ENCODE measurements around the gene PLEKHH2.

PLEKHH2 gene

DNA sequence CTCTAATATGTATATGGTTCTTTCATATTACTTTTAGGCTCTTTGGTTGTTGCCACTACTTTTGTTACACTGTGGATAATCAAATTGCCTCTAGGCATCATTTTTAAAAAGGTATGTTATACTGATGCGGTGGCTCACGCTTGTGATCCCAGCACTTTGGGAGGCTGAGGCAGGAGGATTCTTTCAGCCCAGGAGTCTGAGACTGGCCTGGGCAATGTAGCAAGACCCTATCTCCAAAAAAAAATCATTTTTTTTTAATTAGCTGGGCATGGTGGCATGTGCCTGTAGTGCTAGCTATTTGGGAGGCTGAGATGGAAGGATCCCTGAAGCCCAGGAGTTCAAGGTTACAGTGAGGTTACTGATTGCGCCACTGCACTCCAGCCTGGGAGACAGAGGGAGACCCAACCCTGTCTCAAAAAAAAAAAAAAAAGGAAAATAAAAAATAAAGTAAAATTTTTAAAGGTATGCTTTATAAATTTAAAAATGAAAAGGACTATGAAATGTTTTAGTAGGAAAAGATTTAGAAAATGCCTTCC is 88.7 kb downstream of the PLEKHH2 start:
- TF ChIP-seq GATA3 (IDR thresholded peaks at IDR 0.05; ENCODE audit: low read depth, low read length): no peak
- no peak for TF ChIP-seq GATA2 (IDR thresholded peaks at IDR 0.05; ENCODE audit: low read depth, low read length)

DNA sequence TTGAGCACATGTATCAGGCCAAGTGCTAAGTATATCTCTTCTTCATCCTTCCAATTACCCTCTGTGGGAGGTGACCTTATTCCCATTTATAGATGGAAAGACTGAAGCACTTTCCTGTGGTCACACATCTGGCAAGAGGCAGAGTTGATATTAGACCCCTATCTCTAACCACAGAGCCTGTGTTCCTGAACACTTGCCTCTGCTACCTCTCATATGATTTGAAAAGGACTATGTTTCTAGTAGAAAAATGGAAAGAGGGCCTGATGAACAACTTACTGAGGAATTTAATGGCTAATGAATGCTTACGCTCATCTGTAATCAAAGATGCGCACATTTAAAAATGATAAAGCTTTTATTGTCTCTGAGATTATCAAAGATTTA is 90.6 kb downstream of the PLEKHH2 start:
- TF ChIP-seq GATA3 (IDR thresholded peaks at IDR 0.05; ENCODE audit: low read depth, low read length) (no peak), GATA2 (IDR thresholded peaks at IDR 0.05; ENCODE audit: low read depth, low read length) (no peak)

DNA sequence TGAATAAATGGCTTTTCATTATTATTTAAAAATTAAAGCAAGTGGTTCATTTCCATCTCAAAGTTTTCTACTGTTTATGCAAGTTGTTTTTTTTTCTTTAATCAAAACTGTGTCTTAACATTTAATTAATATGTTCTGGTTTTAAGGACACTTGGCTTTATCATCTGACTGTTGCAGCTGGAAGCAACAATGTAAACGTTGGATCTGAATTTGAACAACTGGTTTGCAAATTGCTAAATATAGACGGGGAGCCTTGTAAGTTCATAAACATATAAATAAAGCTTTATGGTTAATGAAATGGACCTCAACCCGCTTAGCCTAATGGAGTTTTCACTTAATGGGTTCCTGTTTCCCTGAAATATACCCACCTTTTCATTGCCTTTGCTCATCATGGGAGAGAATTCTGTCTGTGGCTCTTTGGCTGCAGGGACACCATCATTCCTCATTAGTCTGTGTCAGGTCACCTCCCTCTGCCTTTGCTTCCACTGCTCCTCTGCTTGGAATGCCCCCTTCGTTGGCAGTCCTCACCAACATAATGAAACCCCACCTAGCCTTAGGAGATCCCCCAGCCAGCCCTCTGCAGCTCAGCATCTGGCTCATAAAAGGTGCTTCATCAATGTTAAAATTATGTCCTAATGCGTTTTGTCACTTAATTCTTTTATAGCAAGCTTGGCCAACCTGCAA is 92.6 kb downstream of the PLEKHH2 start:
- no peak for TF ChIP-seq GATA3 (IDR thresholded peaks at IDR 0.05; ENCODE audit: low read depth, low read length)
- TF ChIP-seq GATA2 (IDR thresholded peaks at IDR 0.05; ENCODE audit: low read depth, low read length): no peak

DNA sequence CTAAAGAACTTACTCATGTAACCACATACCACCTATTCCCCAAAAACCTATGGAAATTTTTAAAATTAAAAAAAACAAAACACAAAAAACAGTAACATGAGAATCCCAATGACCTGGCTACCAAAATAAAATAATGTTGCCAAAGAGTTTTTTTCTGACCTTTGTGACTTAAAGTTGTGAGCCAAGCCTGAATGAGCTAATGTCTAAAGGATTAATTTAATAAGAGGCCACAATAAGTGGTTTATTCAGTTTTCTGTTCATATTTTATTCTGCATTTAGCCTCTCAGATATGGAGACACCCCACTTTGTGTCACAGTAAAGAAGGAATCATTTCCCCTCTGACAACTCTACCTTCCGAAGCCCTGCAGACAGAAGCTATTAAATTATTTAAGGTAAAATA is 94.2 kb downstream of the PLEKHH2 start:
- no peak for TF ChIP-seq GATA2 (IDR thresholded peaks at IDR 0.05; ENCODE audit: low read depth, low read length)
- TF ChIP-seq GATA3 (IDR thresholded peaks at IDR 0.05; ENCODE audit: low read depth, low read length): no peak

DNA sequence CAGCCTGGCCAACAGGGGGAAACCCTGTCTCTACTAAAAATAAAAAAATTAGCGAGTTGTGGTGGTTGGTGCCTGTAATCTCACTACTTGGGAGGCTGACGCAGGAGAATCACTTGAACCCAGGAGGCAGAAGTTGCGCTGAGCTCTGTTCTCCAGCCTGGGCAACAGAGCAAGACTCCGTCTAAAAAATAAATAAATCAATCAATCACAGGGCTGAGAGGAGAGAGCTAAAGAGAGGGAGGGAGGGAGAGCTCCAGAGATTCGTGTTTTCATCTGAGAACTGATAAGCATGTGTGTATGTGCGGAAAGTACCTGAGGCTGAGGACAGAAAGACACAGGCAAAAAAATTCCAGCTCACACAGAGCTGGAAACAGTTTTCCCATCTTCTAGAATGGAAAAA is 99.6 kb downstream of the PLEKHH2 start:
- TF ChIP-seq GATA3 (IDR thresholded peaks at IDR 0.05; ENCODE audit: low read depth, low read length) (no peak), GATA2 (IDR thresholded peaks at IDR 0.05; ENCODE audit: low read depth, low read length) (no peak)

DNA sequence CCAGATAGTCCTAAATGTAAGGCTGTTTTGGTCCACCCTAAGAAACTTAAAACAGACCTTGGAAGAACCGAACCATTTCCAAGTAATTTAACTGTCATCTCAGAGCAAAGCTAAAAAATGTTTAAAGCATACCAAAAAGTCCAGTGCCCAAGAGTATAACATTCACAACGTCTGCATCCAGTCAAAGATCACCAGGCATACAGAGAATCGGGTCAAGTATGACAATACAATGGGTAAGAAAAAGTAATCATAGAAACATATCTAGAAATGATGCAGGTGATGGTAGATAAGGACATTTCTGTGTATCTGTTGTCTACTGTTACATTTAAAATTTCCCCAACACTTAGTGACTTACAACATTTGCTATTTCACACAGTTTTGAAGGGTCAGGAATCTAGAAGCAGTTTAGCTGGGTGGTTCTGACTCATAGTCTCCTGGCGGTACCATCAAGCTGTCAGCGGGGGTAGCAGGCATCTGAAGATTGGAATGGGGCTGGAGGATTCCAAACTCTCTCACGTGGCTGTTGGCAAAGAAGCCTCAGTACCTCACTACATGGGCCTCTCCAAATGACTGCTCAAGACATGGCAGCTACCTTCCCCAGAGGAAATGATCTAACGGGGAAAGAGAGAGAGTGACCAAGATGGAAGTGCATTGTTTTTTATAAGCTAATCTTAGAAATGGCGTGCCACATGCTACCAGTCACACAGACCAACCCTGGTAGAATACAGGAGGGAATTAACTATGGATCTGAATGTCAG is 100.2 kb downstream of the PLEKHH2 start:
- TF ChIP-seq GATA3 (IDR thresholded peaks at IDR 0.05; ENCODE audit: low read depth, low read length): no peak
- no peak for TF ChIP-seq GATA2 (IDR thresholded peaks at IDR 0.05; ENCODE audit: low read depth, low read length)

DNA sequence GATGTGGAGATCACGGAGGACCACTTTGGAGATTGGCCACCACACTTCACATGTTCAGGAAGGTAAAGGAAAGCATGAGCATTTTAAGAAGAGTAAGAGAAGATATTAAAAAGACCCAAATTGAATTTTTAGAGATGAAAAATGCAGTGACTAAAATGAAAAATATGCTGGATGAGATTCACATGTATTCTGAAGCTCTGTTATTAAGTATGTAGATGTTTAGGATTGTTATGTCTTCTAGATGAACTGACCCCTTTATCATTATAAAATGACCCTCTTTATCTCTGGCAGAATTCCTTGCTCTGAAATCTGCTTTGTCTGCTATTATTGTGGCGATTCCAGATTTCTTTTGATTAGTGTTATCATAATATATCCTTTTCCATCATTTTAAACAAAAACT is 100.8 kb downstream of the PLEKHH2 start:
- no peak for TF ChIP-seq GATA3 (IDR thresholded peaks at IDR 0.05; ENCODE audit: low read depth, low read length)
- no peak for TF ChIP-seq GATA2 (IDR thresholded peaks at IDR 0.05; ENCODE audit: low read depth, low read length)

DNA sequence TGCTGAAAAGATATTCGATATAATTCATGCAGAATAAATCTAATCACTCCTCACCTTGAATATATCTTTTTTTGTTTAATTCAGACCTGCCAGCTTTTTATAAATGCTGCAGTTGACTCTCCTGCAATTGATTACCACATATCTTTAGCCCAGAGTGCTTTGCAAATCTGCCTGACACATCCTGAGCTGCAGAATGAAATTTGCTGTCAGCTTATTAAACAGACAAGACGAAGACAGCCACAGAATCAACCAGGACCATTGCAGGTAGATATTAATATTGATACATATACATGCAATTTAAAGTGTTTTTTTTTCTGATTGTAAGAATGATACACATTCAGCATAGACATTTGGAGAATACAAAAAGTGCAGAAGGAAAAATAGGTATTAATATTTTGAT is 101.2 kb downstream of the PLEKHH2 start:
- TF ChIP-seq GATA2 (IDR thresholded peaks at IDR 0.05; ENCODE audit: low read depth, low read length) (no peak), GATA3 (IDR thresholded peaks at IDR 0.05; ENCODE audit: low read depth, low read length) (no peak)

DNA sequence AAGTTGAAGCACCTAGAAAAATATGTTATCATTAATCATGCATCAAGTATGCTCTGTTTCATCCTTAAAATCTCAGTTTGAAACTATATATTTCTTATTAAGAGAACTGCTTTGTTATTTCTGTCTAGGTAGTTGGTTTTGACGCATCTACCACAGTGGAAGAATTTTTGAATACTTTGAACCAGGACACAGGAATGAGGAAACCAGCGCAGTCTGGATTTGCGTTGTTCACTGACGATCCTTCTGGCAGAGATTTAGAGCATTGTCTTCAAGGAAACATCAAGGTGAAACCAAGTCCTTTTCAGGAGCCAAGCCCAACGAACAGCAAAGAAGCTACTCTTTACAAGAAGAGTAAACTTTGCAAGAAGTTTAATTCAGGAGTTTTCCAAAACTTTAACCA is 106.6 kb downstream of the PLEKHH2 start:
- TF ChIP-seq GATA3 (IDR thresholded peaks at IDR 0.05; ENCODE audit: low read depth, low read length) (no peak), GATA2 (IDR thresholded peaks at IDR 0.05; ENCODE audit: low read depth, low read length) (no peak)

DNA sequence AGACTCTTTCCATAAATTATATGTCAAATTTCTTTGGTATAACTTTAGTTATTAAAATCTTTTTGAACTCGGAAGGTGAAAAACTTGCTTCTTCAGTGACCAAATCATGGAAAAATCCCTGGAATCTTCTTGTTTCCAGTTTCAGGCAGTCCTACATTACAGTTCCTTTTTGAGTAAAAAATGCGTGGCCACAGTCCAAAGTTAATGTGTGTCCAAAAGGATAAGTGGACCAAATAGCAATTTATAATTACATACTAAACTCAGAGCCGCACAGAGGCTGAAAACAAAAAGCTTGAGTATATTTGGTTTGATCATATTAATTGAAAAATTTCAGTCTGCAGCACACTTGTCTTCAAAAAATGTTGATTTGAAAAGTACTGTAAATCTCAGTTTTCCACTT is 108.4 kb downstream of the PLEKHH2 start:
- TF ChIP-seq GATA2 (IDR thresholded peaks at IDR 0.05; ENCODE audit: low read depth, low read length) (no peak), GATA3 (IDR thresholded peaks at IDR 0.05; ENCODE audit: low read depth, low read length) (no peak)

DNA sequence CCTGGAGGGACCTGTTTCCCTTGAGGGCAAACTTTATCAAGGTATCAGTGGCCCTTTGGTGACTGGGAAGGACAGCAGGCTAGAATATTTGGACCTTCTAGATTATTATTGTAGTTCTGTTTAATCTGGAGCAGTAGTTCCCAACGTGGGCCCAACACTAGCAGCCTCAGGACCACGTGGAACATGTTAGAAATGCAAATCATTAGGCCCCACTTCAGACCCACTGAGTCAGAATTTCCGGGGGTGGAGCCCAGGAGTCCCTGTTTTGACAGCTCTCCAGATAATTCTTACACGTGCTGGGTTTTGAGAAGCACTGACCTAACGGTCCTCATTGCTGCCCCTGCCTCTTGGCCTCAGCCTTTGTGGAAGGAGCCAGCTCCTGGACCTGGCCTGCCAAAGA is 111.3 kb downstream of the PLEKHH2 start:
- TF ChIP-seq GATA3 (IDR thresholded peaks at IDR 0.05; ENCODE audit: low read depth, low read length): no peak
- TF ChIP-seq GATA2 (IDR thresholded peaks at IDR 0.05; ENCODE audit: low read depth, low read length): no peak

DNA sequence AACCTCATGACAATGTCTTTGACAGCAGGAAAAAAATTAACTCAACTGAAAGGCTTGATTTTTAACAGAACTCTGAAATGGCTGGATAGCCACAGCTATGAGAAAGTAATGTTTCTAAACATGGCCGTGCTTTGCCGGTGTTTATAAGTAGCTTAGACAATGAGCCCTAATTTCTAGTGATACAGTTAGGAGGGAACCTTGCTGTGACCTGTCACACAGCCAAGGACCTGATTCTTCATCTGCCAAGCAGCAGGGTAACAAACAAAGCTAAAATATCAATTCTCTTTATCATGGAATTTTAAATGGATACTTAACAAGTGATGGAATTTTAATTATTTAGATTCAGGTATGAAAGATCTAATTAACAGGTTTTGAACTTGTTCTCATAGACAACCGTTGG is 112.5 kb downstream of the PLEKHH2 start:
- TF ChIP-seq GATA3 (IDR thresholded peaks at IDR 0.05; ENCODE audit: low read depth, low read length) (no peak), GATA2 (IDR thresholded peaks at IDR 0.05; ENCODE audit: low read depth, low read length) (no peak)

DNA sequence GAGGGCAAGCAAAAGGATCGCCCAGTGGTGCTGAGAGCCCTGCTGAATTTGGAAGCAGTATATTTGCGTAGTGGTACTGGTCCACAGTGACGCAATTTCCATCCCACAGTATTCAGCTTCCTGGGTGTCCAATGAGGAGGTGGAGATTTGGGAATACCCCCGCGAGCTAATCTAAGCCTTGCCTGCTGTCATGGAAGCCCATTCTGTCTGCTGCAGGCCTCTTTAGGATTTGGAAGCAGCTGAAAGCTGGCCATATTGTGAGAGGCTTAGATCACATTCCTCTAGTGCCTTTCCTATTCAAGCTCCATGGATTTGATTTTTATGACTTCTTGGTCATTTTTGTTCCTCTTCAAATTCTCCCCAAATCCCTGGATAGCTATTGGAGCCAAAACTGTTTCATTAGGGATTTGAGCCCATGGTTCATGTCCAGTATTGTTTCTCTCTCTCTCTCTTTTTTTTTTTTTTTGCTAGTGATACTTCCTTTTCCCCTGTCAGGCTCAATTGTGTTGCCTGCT is 114.5 kb downstream of the PLEKHH2 start:
- TF ChIP-seq GATA2 (IDR thresholded peaks at IDR 0.05; ENCODE audit: low read depth, low read length) (no peak), GATA3 (IDR thresholded peaks at IDR 0.05; ENCODE audit: low read depth, low read length) (no peak)

DNA sequence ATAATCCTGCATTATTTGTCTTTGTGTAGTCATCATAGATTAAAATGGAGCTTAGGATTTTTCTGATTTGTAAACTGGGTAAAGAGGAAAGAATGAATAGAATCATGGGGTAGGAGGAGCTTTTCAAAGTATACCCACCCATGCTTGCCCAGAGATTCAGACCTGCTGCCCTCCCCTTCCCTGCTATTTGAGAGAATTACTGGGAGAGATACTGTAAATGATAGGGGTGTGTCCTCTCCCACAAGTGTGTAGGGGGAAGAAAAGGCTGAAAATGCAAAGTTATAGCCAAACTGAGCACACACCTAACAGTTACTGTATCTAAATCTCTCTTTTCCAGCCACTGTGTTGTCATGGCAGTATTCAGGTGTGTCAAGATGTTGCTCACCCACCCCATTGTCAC is 115.2 kb downstream of the PLEKHH2 start:
- no peak for TF ChIP-seq GATA3 (IDR thresholded peaks at IDR 0.05; ENCODE audit: low read depth, low read length)
- no peak for TF ChIP-seq GATA2 (IDR thresholded peaks at IDR 0.05; ENCODE audit: low read depth, low read length)

DNA sequence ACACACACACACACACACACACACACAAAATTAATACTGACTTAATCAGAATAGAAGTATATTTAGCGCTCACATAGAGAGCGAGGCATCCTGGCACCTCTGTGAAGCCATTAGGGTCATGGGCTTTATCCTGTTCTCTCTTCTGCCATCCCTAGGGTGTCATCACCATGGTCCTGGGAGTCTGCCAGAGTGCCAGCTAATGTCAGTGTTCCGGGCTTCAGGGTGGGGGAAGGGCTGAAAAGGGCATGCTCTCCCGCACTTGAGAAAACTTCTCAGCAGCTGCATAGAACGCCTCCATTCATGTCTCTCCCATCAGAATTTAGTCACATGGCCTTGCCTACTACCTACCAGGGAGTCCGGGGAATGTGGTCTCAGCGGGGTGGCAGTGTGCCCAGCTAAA is 117.1 kb downstream of the PLEKHH2 start:
- TF ChIP-seq GATA2 (IDR thresholded peaks at IDR 0.05; ENCODE audit: low read depth, low read length) (no peak), GATA3 (IDR thresholded peaks at IDR 0.05; ENCODE audit: low read depth, low read length) (no peak)
